OCI-LY3 (cell line): ENCODE measurements around the gene CMIP.

ENCODE experiments used
- H2AFZ ChIP-seq: fragments of 200-600, 300-600 bp; shearing (Covaris generic); 2 replicates; pipeline ENCODE4 v1.6.0; 2014; ENCODE audit warnings: antibody characterized with exemption, low read depth, low read length
- H3K27ac ChIP-seq: fragments of 200-600, 300-600 bp; sonication (generic); 2 replicates; pipeline ENCODE4 v1.5.1; 2014; ENCODE audit warnings: mild to moderate bottlenecking, low read length, moderate library complexity, mixed read lengths
- H3K27me3 ChIP-seq: fragments of 200-600, 300-600 bp; sonication (generic); 2 replicates; pipeline ENCODE4 v1.6.1; 2014; ENCODE audit warnings: low read depth, low read length, mixed read lengths
- H3K36me3 ChIP-seq: fragments of 200-600, 300-600 bp; sonication (generic); replicated peaks from 2 replicates; pipeline ENCODE3; 2014; ENCODE audit warnings: low read depth, low read length, mixed read lengths
- H3K4me1 ChIP-seq: fragments of 300-600, 200-600 bp; sonication (generic); 2 replicates; pipeline ENCODE4 v1.6.1; 2014; ENCODE audit warnings: low read length, mixed read lengths
- H3K4me2 ChIP-seq: fragments of 200-600, 300-600 bp; sonication (generic); 2 replicates; pipeline ENCODE4 v1.6.1; 2014; ENCODE audit warnings: low read length, mixed read lengths
- H3K4me3 ChIP-seq: fragments of 300-600, 200-600 bp; sonication (generic); 2 replicates; pipeline ENCODE4 v1.5.1; 2014; ENCODE audit warnings: antibody characterized with exemption, mild to moderate bottlenecking, low read length, moderate library complexity
- H3K79me2 ChIP-seq: fragments of 300-600, 200-600 bp; shearing (Covaris generic); 2 replicates; pipeline ENCODE4 v1.6.1; 2014; ENCODE audit warnings: mild to moderate bottlenecking, low read length, mixed read lengths
- H3K9ac ChIP-seq: fragments of 300-600, 200-600 bp; shearing (Covaris generic); 2 replicates; pipeline ENCODE4 v1.6.0; 2014; ENCODE audit warnings: mild to moderate bottlenecking, low read length, moderate library complexity
- H3K9me3 ChIP-seq: fragments of 200-600, 300-600 bp; shearing (Covaris generic); 2 replicates; pipeline ENCODE4 v1.6.1; 2014; ENCODE audit warnings: low read length, mixed read lengths; ENCODE audit not compliant: insufficient read depth
- H4K20me1 ChIP-seq: fragments of 200-600, 300-600 bp; sonication (generic); 2 replicates; pipeline ENCODE4 v1.6.1; 2016; ENCODE audit warnings: low read length, mixed read lengths; ENCODE audit not compliant: insufficient read depth
- EZH2phosphoT487 ChIP-seq: fragments of 200-600 bp; shearing (Covaris generic); IDR thresholded peaks from 2 replicates; pipeline ENCODE4 v1.6.1; 2018; ENCODE audit warnings: antibody characterized with exemption, mixed run types, low read depth
- TF ChIP-seq, protein P1 (sequence below): fragments of 200-600, 300-600 bp; sonication (generic); IDR thresholded peaks from 2 replicates; pipeline ENCODE4 v1.5.1; 2014; ENCODE audit warnings: antibody characterized with exemption, low read length, low read depth

The CMIP gene

DNA sequence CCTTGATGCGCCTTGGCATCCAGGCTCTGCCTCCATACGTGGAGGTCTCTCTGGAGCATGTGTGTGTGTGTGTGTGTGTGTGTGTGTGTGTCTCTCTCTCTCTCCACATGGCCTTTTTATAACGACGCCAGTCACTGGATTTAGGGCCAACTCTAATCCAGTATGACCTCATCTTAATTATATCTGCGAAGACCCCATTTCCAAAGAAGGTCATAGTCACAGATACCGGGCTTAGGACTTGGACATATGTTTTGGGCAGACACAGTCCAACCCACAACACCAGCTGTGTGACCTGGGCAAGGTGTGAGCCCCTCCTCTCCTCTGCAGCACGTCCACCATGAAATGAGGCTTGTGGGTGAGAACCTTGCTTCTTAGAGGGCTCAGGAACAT, 196.1 kb downstream of the CMIP start:
- Histone ChIP-seq H3K4me2 (no peak overlapping the region), H3K27ac (no peak overlapping the region), H3K36me3 (peaks cover 2% of the 10 kb centered on the region), H3K27me3 (no peaks in the 10 kb centered on the region), H4K20me1 (peaks cover 43% of the 10 kb centered on the region), H2AFZ (no peak overlapping the region), H3K9ac (no peak overlapping the region), H3K79me2 (no peaks in the 10 kb centered on the region), H3K9me3 (no peaks in the 10 kb centered on the region), H3K4me3 (no peak overlapping the region), H3K4me1 (no peaks in the 10 kb centered on the region)
- TF ChIP-seq, protein P1, sequence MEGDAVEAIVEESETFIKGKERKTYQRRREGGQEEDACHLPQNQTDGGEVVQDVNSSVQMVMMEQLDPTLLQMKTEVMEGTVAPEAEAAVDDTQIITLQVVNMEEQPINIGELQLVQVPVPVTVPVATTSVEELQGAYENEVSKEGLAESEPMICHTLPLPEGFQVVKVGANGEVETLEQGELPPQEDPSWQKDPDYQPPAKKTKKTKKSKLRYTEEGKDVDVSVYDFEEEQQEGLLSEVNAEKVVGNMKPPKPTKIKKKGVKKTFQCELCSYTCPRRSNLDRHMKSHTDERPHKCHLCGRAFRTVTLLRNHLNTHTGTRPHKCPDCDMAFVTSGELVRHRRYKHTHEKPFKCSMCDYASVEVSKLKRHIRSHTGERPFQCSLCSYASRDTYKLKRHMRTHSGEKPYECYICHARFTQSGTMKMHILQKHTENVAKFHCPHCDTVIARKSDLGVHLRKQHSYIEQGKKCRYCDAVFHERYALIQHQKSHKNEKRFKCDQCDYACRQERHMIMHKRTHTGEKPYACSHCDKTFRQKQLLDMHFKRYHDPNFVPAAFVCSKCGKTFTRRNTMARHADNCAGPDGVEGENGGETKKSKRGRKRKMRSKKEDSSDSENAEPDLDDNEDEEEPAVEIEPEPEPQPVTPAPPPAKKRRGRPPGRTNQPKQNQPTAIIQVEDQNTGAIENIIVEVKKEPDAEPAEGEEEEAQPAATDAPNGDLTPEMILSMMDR, result no peak
- no peak for TF ChIP-seq EZH2phosphoT487

GRCh38 chr16:81641395-81642106, 196.9 kb downstream of the CMIP start:
- no peak overlapping the region for H3K4me2 ChIP-seq
- no peaks in the 10 kb centered on the region for H3K9me3 ChIP-seq
- H3K4me1 ChIP-seq, result no peaks in the 10 kb centered on the region
- H3K27ac ChIP-seq, result no peak overlapping the region
- no peak overlapping the region for H2AFZ ChIP-seq
- H3K79me2 ChIP-seq, result no peaks in the 10 kb centered on the region
- no peak overlapping the region for H3K9ac ChIP-seq
- no peak overlapping the region for H3K4me3 ChIP-seq
- no peak for TF ChIP-seq EZH2phosphoT487
- no peaks in the 10 kb centered on the region for H3K27me3 ChIP-seq
- H4K20me1 ChIP-seq, result peaks cover 46% of the 10 kb centered on the region
- peaks cover 2% of the 10 kb centered on the region for H3K36me3 ChIP-seq

GRCh38 chr16:81642107-81642436, 197.5 kb downstream of the CMIP start:
- Histone ChIP-seq H3K27ac (no peak overlapping the region), H3K79me2 (no peaks in the 10 kb centered on the region), H2AFZ (no peak overlapping the region), H4K20me1 (peaks cover 52% of the 10 kb centered on the region), H3K9ac (no peak overlapping the region), H3K4me1 (no peaks in the 10 kb centered on the region), H3K9me3 (no peaks in the 10 kb centered on the region), H3K4me2 (no peak overlapping the region), H3K36me3 (peaks cover 2% of the 10 kb centered on the region), H3K4me3 (no peak overlapping the region), H3K27me3 (no peaks in the 10 kb centered on the region)
- TF ChIP-seq EZH2phosphoT487, result no peak
- TF ChIP-seq, protein P1, result no peak

- Histone ChIP-seq H3K4me1 (no peaks in the 10 kb centered on the region), H4K20me1 (peaks cover 55% of the 10 kb centered on the region), H3K4me3 (no peak overlapping the region), H3K27ac (no peak overlapping the region), H2AFZ (no peak overlapping the region), H3K4me2 (no peak overlapping the region), H3K9ac (no peak overlapping the region), H3K79me2 (no peaks in the 10 kb centered on the region), H3K9me3 (no peaks in the 10 kb centered on the region), H3K27me3 (no peaks in the 10 kb centered on the region), H3K36me3 (peaks cover 2% of the 10 kb centered on the region)
- TF ChIP-seq, protein P1, result no peak
- TF ChIP-seq EZH2phosphoT487, result no peak
Measured at GRCh38 chr16:81642943-81643342, 198.3 kb downstream of the CMIP start.
